ENCODE results near the gene PTTG1.
A peak's percentile ranks its signal among the peaks of the same experiment; 100 is the strongest.

PTTG1 gene

GRCh38 chr5:160385496-160385895 lies 36.2 kb upstream of the PTTG1 start:
- H3K4me3 ChIP-seq (ENCODE audit: low read depth in 1 of 2, low read length in 2 of 2) = no peak overlapping the region
- H3K4me1 ChIP-seq (ENCODE audit: control insufficient read depth in 1 of 2, insufficient read depth in 2 of 2, low read length in 2 of 2) = no peaks in the 10 kb centered on the region
- H3K27me3 ChIP-seq (ENCODE audit: control insufficient read depth in 1 of 2, insufficient read depth in 2 of 2, low read length in 2 of 2) = no peaks in the 10 kb centered on the region
- H3K9me3 ChIP-seq (ENCODE audit: control insufficient read depth in 1 of 2, low read length in 2 of 2) = peaks cover 3 to 9% of the 10 kb centered on the region in 2 donors
- H3K9ac ChIP-seq (ENCODE audit: low read depth in 1 of 2, low read length in 2 of 2) = no peak overlapping the region
- no peak overlapping the region for H3K27ac ChIP-seq (ENCODE audit: low read depth, low read length)
- no peaks in the 10 kb centered on the region for H3K36me3 ChIP-seq (ENCODE audit: control insufficient read depth in 1 of 2, insufficient read depth in 2 of 2, low read length in 2 of 2)

DNA sequence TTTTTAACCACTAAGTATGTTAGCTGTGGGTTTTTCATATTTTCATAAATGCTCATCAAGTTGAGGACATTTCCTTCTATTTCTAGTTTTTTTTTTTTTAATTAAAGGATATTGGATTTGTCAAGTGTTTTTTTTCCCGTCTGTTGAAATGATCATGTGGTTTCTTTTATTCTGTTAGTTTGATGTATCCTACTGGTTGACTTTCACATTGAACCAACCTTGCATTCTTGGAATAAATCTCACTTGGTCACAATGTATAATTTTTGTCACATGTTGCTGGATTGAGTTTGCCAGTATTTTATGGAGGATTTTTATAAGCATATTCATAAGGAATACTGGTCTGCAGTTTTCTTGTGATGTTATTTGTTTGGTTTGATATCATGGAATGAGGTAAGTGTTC lies 34.2 kb upstream of the PTTG1 start:
- Histone ChIP-seq H3K4me3 (ENCODE audit: low read depth in 1 of 2, low read length in 2 of 2) (no peak overlapping the region), H3K4me1 (ENCODE audit: control insufficient read depth in 1 of 2, insufficient read depth in 2 of 2, low read length in 2 of 2) (no peaks in the 10 kb centered on the region), H3K9me3 (ENCODE audit: control insufficient read depth in 1 of 2, low read length in 2 of 2) (peaks cover 3 to 9% of the 10 kb centered on the region in 2 donors), H3K9ac (ENCODE audit: low read depth in 1 of 2, low read length in 2 of 2) (no peak overlapping the region), H3K27ac (ENCODE audit: low read depth, low read length) (no peak overlapping the region), H3K27me3 (ENCODE audit: control insufficient read depth in 1 of 2, insufficient read depth in 2 of 2, low read length in 2 of 2) (no peaks in the 10 kb centered on the region), H3K36me3 (ENCODE audit: control insufficient read depth in 1 of 2, insufficient read depth in 2 of 2, low read length in 2 of 2) (no peaks in the 10 kb centered on the region)

- Histone ChIP-seq H3K4me3 (ENCODE audit: low read depth in 1 of 2, low read length in 2 of 2) (no peak overlapping the region), H3K27me3 (ENCODE audit: control insufficient read depth in 1 of 2, insufficient read depth in 2 of 2, low read length in 2 of 2) (no peaks in the 10 kb centered on the region), H3K4me1 (ENCODE audit: control insufficient read depth in 1 of 2, insufficient read depth in 2 of 2, low read length in 2 of 2) (no peaks in the 10 kb centered on the region), H3K27ac (ENCODE audit: low read depth, low read length) (no peak overlapping the region), H3K9ac (ENCODE audit: low read depth in 1 of 2, low read length in 2 of 2) (no peak overlapping the region), H3K36me3 (ENCODE audit: control insufficient read depth in 1 of 2, insufficient read depth in 2 of 2, low read length in 2 of 2) (no peaks in the 10 kb centered on the region), H3K9me3 (ENCODE audit: control insufficient read depth in 1 of 2, low read length in 2 of 2) (peaks cover 3 to 9% of the 10 kb centered on the region in 2 donors)
These were observed 30.6 kb upstream of the PTTG1 start for GRCh38 chr5:160390787-160391696.

GRCh38 chr5:160395111-160395510 lies 26.5 kb upstream of the PTTG1 start:
- Histone ChIP-seq H3K4me3 (ENCODE audit: low read depth in 1 of 2, low read length in 2 of 2) (no peak overlapping the region), H3K27me3 (ENCODE audit: control insufficient read depth in 1 of 2, insufficient read depth in 2 of 2, low read length in 2 of 2) (no peaks in the 10 kb centered on the region), H3K9me3 (ENCODE audit: control insufficient read depth in 1 of 2, low read length in 2 of 2) (no peaks in the 10 kb centered on the region), H3K4me1 (ENCODE audit: control insufficient read depth in 1 of 2, insufficient read depth in 2 of 2, low read length in 2 of 2) (peaks cover 5 to 8% of the 10 kb centered on the region in 2 donors), H3K36me3 (ENCODE audit: control insufficient read depth in 1 of 2, insufficient read depth in 2 of 2, low read length in 2 of 2) (no peaks in the 10 kb centered on the region), H3K27ac (ENCODE audit: low read depth, low read length) (no peak overlapping the region), H3K9ac (ENCODE audit: low read depth in 1 of 2, low read length in 2 of 2) (no peak overlapping the region)

GRCh38 chr5:160397492-160397891 lies 24.2 kb upstream of the PTTG1 start:
- Histone ChIP-seq H3K4me3 (ENCODE audit: low read depth in 1 of 2, low read length in 2 of 2) (no peak overlapping the region), H3K9me3 (ENCODE audit: control insufficient read depth in 1 of 2, low read length in 2 of 2) (no peaks in the 10 kb centered on the region), H3K4me1 (ENCODE audit: control insufficient read depth in 1 of 2, insufficient read depth in 2 of 2, low read length in 2 of 2) (peaks cover 5 to 13% of the 10 kb centered on the region in 2 donors), H3K36me3 (ENCODE audit: control insufficient read depth in 1 of 2, insufficient read depth in 2 of 2, low read length in 2 of 2) (peaks cover 0 to 6% of the 10 kb centered on the region in 2 donors), H3K27me3 (ENCODE audit: control insufficient read depth in 1 of 2, insufficient read depth in 2 of 2, low read length in 2 of 2) (no peaks in the 10 kb centered on the region), H3K27ac (ENCODE audit: low read depth, low read length) (no peak overlapping the region), H3K9ac (ENCODE audit: low read depth in 1 of 2, low read length in 2 of 2) (no peak overlapping the region)

- Histone ChIP-seq H3K27me3 (ENCODE audit: control insufficient read depth in 1 of 2, insufficient read depth in 2 of 2, low read length in 2 of 2) (no peaks in the 10 kb centered on the region), H3K27ac (ENCODE audit: low read depth, low read length) (no peak overlapping the region), H3K9ac (ENCODE audit: low read depth in 1 of 2, low read length in 2 of 2) (peak overlapping the region in 1 of 2 donors; percentile 79), H3K4me3 (ENCODE audit: low read depth in 1 of 2, low read length in 2 of 2) (peak overlapping the region; percentile 85 to 87), H3K36me3 (ENCODE audit: control insufficient read depth in 1 of 2, insufficient read depth in 2 of 2, low read length in 2 of 2) (peaks cover 0 to 15% of the 10 kb centered on the region in 2 donors), H3K4me1 (ENCODE audit: control insufficient read depth in 1 of 2, insufficient read depth in 2 of 2, low read length in 2 of 2) (peaks cover 5 to 13% of the 10 kb centered on the region in 2 donors), H3K9me3 (ENCODE audit: control insufficient read depth in 1 of 2, low read length in 2 of 2) (no peaks in the 10 kb centered on the region)
These were observed 22.8 kb upstream of the PTTG1 start for GRCh38 chr5:160398806-160399205.

DNA sequence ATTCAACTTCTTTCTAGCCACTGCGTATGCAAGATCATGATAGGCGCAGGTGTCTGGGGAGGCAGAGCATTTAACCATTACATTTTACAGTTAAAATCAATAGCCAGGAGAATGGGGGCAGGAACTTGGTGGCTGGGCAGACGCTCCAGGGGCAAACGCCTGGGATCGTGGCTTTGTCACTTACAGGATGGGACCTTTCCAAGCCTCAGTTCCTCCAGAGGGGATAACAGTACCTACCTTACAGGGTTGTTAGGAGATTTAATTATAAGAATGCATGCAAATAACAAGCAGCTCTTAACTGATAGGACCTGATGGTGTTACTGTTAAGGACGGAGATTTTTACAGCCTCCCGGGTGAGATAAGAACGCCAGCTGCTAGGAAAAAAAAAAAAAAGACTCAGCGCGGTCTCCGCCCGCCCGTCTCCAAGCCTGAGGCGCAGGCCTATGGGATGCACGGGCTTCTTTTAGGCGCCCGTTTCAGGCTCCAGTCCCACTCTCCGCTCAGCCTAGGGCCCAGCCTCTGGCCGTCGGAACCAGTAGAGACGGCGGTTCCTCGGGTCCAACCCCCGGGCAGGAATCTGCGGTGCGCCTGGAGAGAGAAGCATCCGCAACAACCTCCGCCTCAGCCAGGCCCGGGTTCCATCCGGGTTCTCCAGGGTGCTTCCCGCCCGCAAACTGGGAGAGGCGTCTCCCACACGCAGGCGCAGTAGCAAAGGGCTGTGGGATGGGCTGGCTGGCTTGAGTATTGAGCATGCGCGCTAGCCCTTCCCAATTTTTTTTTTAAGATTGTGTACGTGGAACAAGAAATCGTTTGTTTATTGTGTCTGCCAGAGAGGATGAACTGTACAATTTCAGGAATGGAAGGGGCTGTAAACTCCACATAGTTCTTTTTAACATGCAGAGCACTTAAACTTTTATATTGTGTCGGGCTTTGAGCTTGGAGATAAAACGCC lies 22.0 kb upstream of the PTTG1 start, which contains the start of gene FAM200C:
FAM200C (minus strand) TSS at position 653 of the 952 bp plus-strand sequence. CDS start 4,564 bp downstream, outside the sequence.
- peak within 1 kb of the TSS; percentile 79 to 81 for H3K9ac ChIP-seq (ENCODE audit: low read depth in 1 of 2, low read length in 2 of 2)
- no peaks in the 10 kb centered on the region for H3K27me3 ChIP-seq (ENCODE audit: control insufficient read depth in 1 of 2, insufficient read depth in 2 of 2, low read length in 2 of 2)
- H3K9me3 ChIP-seq (ENCODE audit: control insufficient read depth in 1 of 2, low read length in 2 of 2) = no peaks in the 10 kb centered on the region
- peaks cover 5 to 13% of the 10 kb centered on the region in 2 donors for H3K4me1 ChIP-seq (ENCODE audit: control insufficient read depth in 1 of 2, insufficient read depth in 2 of 2, low read length in 2 of 2)
- H3K27ac ChIP-seq (ENCODE audit: low read depth, low read length) = peak within 1 kb of the TSS; percentile 79
- peak within 1 kb of the TSS; percentile 85 to 87 for H3K4me3 ChIP-seq (ENCODE audit: low read depth in 1 of 2, low read length in 2 of 2)
- H3K36me3 ChIP-seq (ENCODE audit: control insufficient read depth in 1 of 2, insufficient read depth in 2 of 2, low read length in 2 of 2) = peaks cover 2 to 24% of the 10 kb centered on the region in 2 donors

DNA sequence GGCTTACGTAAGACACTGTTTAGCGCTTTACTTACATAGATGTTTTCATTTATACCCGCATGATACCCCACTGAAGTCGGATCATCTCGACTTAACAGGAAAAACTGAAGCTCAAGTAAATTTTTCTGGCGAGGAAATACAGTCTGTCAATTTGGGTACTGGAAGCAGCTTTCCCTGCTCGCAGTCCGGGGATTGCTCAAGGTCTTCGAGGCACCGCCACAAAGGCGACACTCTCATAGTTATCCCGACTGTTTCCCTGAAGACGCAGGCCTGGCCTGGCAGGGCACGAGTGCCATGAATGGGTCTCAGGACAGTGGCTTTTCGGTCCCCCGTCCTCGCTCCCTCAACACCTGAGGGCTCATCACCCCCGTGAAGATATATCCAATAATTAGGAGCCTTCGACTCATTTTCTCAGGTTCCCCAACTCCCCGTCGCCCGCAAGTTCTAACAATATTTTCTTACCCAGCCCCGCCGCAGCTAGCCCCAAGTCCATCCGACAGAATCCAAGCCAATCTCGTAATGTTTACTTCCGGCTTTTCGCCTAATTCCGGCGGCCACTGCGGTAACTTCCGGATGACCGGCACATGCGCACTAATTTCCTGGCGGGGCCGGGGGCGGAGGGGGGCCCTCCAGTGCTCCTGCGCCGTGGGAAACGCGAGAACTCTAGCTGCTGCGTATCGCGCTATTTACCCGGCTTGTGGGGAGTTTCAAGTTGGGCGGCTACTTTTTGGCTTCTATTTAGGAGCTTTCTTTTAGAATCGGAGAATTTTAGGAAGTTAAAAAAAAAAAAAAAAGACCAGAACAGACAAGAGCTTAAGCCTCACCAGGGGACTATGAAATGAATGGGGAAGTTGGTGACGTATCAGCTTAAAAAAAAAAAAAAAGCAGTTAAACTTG lies 2.8 kb upstream of the PTTG1 start, which contains the start of gene SLU7:
SLU7 (minus strand) TSS at position 521 of the 897 bp plus-strand sequence. CDS start 3,787 bp downstream, outside the sequence.
- Histone ChIP-seq H3K4me1 (ENCODE audit: control insufficient read depth in 1 of 2, insufficient read depth in 2 of 2, low read length in 2 of 2) (peaks cover 30 to 36% of the 10 kb centered on the region in 2 donors), H3K27me3 (ENCODE audit: control insufficient read depth in 1 of 2, insufficient read depth in 2 of 2, low read length in 2 of 2) (no peaks in the 10 kb centered on the region), H3K9ac (ENCODE audit: low read depth in 1 of 2, low read length in 2 of 2) (peak within 1 kb of the TSS; percentile 94 to 98), H3K4me3 (ENCODE audit: low read depth in 1 of 2, low read length in 2 of 2) (peak within 1 kb of the TSS; percentile 99 to 100), H3K27ac (ENCODE audit: low read depth, low read length) (peak within 1 kb of the TSS; percentile 75), H3K36me3 (ENCODE audit: control insufficient read depth in 1 of 2, insufficient read depth in 2 of 2, low read length in 2 of 2) (peaks cover 3 to 10% of the 10 kb centered on the region in 2 donors), H3K9me3 (ENCODE audit: control insufficient read depth in 1 of 2, low read length in 2 of 2) (no peaks in the 10 kb centered on the region)
